Activated CD4-positive, alpha-beta memory T cell treated with anti-CD3 and anti-CD28 coated beads for 36 hours (primary cell): ENCODE results near the gene C16orf74. TPM values are rescaled to one million over a fixed set of nuclear protein-coding genes. Genes with fewer than 3 reads are reported as not detected.
A peak's percentile ranks its signal among the peaks of the same experiment; 100 is the strongest.

Source experiments
- CTCF ChIA-PET: fragments of 350-600 bp; sonication (Branson Sonifier 250); formaldehyde crosslinking; loops from one replicate; lab custom pipeline; 2021; ENCODE audit warnings: antibody characterized with exemption, inconsistent platforms; lab: Charles Lee
- POLR2A ChIA-PET: fragments of 350-600 bp; sonication (Branson Sonifier 250); formaldehyde crosslinking; loops from one replicate; lab custom pipeline; 2021; ENCODE audit warnings: antibody characterized with exemption; lab: Charles Lee
- DNase-seq: peaks from one replicate; pipeline ENCODE4 v3.0.0-alpha.2; 2020
- H3K27ac Mint-ChIP-seq: one replicate; pipeline ENCODE4 v1.8.0; 2021; ENCODE audit warnings: mixed read lengths
- H3K27me3 Mint-ChIP-seq: one replicate; pipeline ENCODE4 v1.8.0; 2021; ENCODE audit warnings: mixed read lengths
- H3K36me3 Mint-ChIP-seq: one replicate; pipeline ENCODE4 v1.8.0; 2021; ENCODE audit warnings: mixed read lengths
- H3K4me1 Mint-ChIP-seq: one replicate; pipeline ENCODE4 v1.8.0; 2021; ENCODE audit warnings: low read depth, mixed read lengths
- H3K4me3 Mint-ChIP-seq: one replicate; pipeline ENCODE4 v1.8.0; 2021; ENCODE audit warnings: mild to moderate bottlenecking, mixed read lengths
- H3K9me3 Mint-ChIP-seq: one replicate; pipeline ENCODE4 v1.8.0; 2021; ENCODE audit warnings: mixed read lengths
- intact Hi-C: fragments of 100-400 bp; cut with micrococcal nuclease; formaldehyde crosslinking; loops from one replicate; pipeline ENCODE4 v1.15.1; 2023
- total RNA-seq, 2 experiments: library from RNA; stranded (reverse); gene quantifications; one replicate each; pipeline ENCODE4 v1.2.3, GENCODE V29; 2021

C16orf74 gene
- total RNA-seq, 2 experiments from 2014 or later: not detected

DNA sequence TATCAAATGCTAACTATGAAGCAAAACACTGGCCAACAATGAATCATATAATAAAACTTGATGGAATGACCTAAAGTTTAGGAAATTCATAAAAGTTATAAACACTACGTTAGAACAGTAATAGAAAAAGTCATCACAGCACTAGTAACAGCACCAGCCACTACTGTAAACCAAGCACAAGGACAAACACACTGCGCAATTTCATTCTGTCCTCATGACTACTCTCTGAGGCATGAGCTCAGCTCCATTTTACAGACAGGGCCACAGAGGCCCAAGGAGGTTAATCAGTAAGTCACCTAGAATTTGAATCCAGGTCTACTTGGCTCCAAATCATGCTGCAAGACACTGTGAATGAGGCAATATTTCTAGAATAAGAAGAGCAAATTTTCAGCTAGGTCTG, 35.0 kb upstream of the C16orf74 start:
- ChIA-PET POLR2A (no interaction called here), CTCF (no interaction called here)
- Mint-ChIP-seq H3K27ac (no peak overlapping the region), H3K9me3 (no peaks in the 10 kb centered on the region), H3K36me3 (peaks cover 24% of the 10 kb centered on the region), H3K4me3 (no peak overlapping the region), H3K27me3 (no peaks in the 10 kb centered on the region), H3K4me1 (peaks cover 8% of the 10 kb centered on the region)
- intact Hi-C loops: no loop called here
- DNase-seq: no peak

DNA sequence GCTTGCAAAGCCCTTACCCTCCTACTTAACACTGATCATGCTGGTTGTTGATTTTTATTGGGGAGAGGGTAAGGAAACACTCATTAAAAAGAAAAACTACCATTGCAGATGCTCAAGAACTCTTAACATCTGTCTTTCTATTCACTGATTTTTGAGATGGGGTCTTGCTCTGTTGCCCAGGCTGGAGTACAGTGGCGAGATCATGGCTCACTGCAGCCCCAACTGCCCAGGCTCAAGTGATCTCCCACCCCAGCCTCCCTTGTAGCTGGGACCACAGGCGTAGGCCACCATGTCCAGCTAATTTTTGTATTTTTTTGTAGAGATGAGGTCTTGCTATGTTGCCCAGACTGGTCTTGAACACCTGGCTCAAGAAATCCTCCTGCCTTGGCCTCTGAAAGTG, 33.9 kb upstream of the C16orf74 start:
- intact Hi-C loops: no loop called here
- CTCF ChIA-PET: no interaction called here

DNA sequence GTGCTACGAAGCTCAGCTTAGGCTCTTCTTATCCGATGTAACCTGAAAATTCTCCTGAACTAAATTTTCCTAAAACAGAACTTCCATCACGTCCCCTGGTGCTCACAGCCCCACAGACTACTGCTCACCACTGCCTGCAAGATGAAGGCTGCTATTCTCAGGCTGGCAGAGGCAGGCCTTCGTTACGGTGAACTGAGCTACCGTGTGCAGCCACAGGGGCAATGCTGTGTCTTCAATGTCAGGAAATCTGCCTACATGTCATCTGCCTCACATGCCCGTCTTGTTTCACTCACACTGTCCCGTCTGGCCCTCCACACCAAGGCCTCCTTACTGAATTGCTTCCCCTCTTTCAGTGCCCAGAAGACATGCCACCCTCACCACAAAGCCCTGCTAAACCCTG, 32.5 kb upstream of the C16orf74 start:
- H3K27me3 Mint-ChIP-seq: no peaks in the 10 kb centered on the region
- H3K36me3 Mint-ChIP-seq: peaks cover 36% of the 10 kb centered on the region
- H3K27ac Mint-ChIP-seq: no peak overlapping the region
- H3K4me3 Mint-ChIP-seq: no peak overlapping the region
- intact Hi-C loops: no loop called here
- POLR2A ChIA-PET: no interaction called here
- peaks cover 3% of the 10 kb centered on the region for H3K4me1 Mint-ChIP-seq
- no peak for DNase-seq
- H3K9me3 Mint-ChIP-seq: no peaks in the 10 kb centered on the region
- CTCF ChIA-PET: no interaction called here

More for the DNA sequence above, 33.9 kb upstream of the C16orf74 start:
- H3K4me3 Mint-ChIP-seq: no peak overlapping the region
- peaks cover 35% of the 10 kb centered on the region for H3K36me3 Mint-ChIP-seq
- H3K9me3 Mint-ChIP-seq: no peaks in the 10 kb centered on the region
- POLR2A ChIA-PET: no interaction called here
- DNase-seq: no peak
- H3K27me3 Mint-ChIP-seq: no peaks in the 10 kb centered on the region
- H3K27ac Mint-ChIP-seq: no peak overlapping the region
- peaks cover 3% of the 10 kb centered on the region for H3K4me1 Mint-ChIP-seq

DNA sequence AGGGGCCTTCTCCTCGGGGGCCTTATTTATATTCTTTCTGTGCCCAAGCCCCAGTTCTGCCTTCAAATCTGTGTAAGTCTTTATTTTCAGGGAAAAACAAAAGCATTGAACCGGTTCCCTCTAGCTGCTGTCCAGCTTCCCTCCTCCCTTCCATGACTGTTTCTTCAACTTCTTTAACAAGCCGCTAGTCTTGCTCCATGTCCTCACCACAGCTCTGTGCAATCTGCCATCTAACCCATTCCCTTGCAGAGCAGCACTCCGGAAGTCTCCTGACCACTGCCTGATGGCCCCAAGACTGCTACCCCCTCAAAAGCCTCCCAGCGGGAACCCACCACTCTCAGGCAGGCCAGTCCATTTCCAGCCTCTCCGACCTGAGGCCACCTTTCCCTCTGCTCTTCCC, 31.6 kb upstream of the C16orf74 start:
- H3K9me3 Mint-ChIP-seq: no peaks in the 10 kb centered on the region
- intact Hi-C loops: no loop called here
- ChIA-PET CTCF (no interaction called here), POLR2A (no interaction called here)
- no peaks in the 10 kb centered on the region for H3K27me3 Mint-ChIP-seq
- H3K4me3 Mint-ChIP-seq: no peak overlapping the region
- H3K36me3 Mint-ChIP-seq: peaks cover 39% of the 10 kb centered on the region
- DNase-seq: no peak
- H3K27ac Mint-ChIP-seq: no peak overlapping the region
- H3K4me1 Mint-ChIP-seq: peaks cover 3% of the 10 kb centered on the region

DNA sequence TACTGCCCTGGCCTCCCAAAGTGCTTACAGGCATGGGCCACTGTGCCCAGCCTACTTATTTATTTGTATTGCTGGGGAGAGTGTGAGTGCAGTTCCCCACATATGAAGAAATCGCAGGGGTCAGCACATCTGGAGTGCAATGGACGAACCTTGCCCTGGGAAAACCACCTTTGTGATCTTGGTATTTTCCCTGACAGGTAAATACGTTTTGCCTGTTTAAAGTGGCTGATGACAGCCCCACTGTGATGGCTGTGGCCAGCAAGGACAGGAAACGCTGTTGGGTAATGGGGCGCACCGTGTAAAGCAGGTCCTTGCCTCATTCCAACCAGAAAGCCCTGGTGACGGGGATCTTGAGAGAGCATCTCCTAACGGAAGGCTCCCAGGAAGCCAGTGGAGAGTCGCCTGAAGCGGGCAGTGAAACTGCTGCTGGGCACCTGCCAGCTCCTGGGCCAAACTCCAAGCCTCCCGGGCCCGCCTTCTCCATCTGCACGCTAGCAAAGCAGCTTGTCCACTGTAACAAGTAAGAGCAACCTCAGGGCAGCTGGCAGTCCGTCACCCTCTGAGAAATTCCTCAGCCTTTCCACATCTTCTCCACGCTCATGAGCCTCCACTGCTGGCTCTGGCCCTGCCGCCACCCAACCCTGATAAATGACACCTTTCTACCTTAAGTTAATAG, 30.9 kb upstream of the C16orf74 start:
- POLR2A ChIA-PET: no interaction called here
- CTCF ChIA-PET: no interaction called here

DNA sequence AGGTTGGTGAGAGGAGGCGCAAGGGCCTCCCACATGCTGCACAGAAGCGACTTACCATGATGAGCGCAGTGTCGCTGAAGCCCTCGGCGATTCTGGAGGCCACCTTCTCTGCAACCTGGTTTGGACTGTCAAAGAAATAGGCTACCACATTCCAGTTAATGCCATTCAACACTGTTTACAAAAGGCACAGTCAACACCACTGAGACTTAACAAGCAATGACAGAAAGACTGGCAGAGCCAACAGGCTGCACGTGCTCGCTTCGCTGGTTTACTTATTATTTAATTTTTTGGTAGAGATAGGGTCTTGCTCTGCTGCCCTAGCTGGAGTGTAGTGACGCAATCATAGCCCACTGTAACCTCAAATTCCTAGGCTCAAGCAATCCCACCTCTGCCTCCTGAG, 30.3 kb upstream of the C16orf74 start:
- Mint-ChIP-seq H3K4me1 (peaks cover 3% of the 10 kb centered on the region), H3K4me3 (no peak overlapping the region), H3K27ac (no peak overlapping the region), H3K36me3 (peaks cover 40% of the 10 kb centered on the region), H3K27me3 (no peaks in the 10 kb centered on the region), H3K9me3 (no peaks in the 10 kb centered on the region)
- ChIA-PET CTCF (no interaction called here), POLR2A (no interaction called here)
- intact Hi-C loops: no loop called here
- no peak for DNase-seq

More for the DNA sequence above, 30.9 kb upstream of the C16orf74 start:
- peaks cover 37% of the 10 kb centered on the region for H3K36me3 Mint-ChIP-seq
- H3K27me3 Mint-ChIP-seq: no peaks in the 10 kb centered on the region
- no peak for DNase-seq
- intact Hi-C loops: no loop called here
- peaks cover 3% of the 10 kb centered on the region for H3K4me1 Mint-ChIP-seq
- no peak overlapping the region for H3K4me3 Mint-ChIP-seq
- no peaks in the 10 kb centered on the region for H3K9me3 Mint-ChIP-seq
- H3K27ac Mint-ChIP-seq: no peak overlapping the region

DNA sequence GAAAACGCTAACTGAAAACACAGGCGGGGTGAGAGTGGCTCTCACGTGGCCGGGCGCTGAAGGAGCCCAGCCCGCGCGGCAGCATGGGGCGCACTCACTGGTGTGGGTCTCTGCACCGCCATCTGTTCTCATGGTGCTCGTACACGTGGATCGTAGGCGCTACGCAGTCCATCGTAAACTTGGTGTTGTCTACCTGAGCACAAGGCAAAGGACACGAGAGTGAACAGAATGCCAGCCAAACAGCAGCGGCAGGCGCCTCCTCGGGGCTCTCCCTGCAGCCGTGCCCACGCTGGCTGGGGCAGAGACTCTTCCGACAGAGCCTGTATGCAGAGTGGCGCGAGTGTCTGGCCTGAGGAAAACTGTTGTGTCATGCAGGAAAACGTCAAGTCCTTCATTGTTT, 29.4 kb upstream of the C16orf74 start:
- Mint-ChIP-seq H3K36me3 (peaks cover 35% of the 10 kb centered on the region), H3K27me3 (no peaks in the 10 kb centered on the region), H3K4me1 (peaks cover 3% of the 10 kb centered on the region), H3K9me3 (no peaks in the 10 kb centered on the region), H3K4me3 (no peak overlapping the region), H3K27ac (no peak overlapping the region)
- no peak for DNase-seq
- ChIA-PET CTCF (no interaction called here), POLR2A (no interaction called here)
- intact Hi-C loops: no loop called here

DNA sequence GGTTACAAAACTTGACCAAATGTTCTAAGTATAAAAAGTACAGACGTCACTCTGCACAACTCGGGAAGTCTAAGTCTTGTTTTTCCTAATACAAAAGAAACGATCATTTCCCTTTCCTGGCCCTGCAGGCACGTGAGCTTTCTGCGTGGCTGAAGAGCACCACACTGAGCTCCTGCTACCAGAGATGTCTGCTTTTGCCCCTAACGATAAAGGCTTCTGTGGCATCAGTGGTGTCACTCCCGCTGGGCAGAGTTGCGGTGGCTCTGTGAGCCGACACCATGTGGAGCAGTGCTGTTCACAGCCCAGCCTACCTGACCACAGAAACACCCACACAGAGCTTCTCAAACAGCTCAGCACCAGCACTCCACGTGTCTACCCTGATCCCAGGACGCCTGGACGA, 28.0 kb upstream of the C16orf74 start:
- no peaks in the 10 kb centered on the region for H3K9me3 Mint-ChIP-seq
- ChIA-PET CTCF (interaction anchor here (0.8 kb wide), 1 partner anchor 163 kb away, joined by 3 read pairs; no protein-coding TSS in a partner anchor), POLR2A (no interaction called here)
- H3K36me3 Mint-ChIP-seq: peaks cover 35% of the 10 kb centered on the region
- no peak overlapping the region for H3K27ac Mint-ChIP-seq
- no peak overlapping the region for H3K4me3 Mint-ChIP-seq
- DNase-seq: peak; percentile 61
- intact Hi-C loops: no loop called here
- no peaks in the 10 kb centered on the region for H3K27me3 Mint-ChIP-seq
- H3K4me1 Mint-ChIP-seq: peaks cover 3% of the 10 kb centered on the region

DNA sequence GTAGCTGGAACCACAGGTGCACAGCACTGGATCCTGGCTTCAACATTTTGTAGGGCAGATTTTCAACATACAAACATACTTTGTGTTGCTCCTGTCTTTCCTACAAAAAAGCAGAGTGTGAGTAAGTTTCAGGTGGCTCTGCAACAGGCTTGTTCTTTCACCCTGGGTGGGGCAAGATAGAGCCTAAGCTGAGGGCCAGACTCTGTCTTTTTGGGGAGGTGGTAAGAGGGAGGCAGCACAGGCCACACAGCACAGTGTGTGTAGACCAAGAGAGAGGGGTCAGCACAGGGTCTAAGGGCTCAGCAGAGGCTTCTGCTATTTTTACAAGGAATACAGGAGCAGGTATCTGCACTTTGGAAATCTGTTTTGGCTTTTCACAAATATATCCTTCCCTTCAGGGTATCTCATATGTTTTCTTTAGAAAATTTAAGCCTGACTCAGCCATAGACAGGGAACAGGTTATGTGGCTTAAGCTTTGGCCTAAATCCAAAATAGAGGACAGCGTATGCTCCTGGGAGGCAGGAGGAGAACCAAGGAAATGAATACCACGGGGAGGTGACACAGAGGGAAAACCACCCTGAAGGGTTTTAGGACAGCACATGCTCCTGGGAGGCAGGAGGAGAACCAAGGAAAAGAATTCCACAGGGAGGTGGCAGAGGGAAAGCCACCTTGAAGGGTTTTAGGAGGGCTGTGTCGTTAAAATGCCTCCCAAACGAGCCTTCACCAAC, 26.9 kb upstream of the C16orf74 start:
- POLR2A ChIA-PET: no interaction called here
- Mint-ChIP-seq H3K27ac (no peak overlapping the region), H3K9me3 (no peaks in the 10 kb centered on the region), H3K4me1 (peaks cover 3% of the 10 kb centered on the region), H3K27me3 (no peaks in the 10 kb centered on the region), H3K36me3 (peaks cover 33% of the 10 kb centered on the region), H3K4me3 (no peak overlapping the region)
- CTCF ChIA-PET: interaction anchor here (1.2 kb wide), 1 partner anchor 44 kb away, joined by 3 read pairs; no protein-coding TSS in a partner anchor
- intact Hi-C loops: no loop called here
- DNase-seq: no peak

DNA sequence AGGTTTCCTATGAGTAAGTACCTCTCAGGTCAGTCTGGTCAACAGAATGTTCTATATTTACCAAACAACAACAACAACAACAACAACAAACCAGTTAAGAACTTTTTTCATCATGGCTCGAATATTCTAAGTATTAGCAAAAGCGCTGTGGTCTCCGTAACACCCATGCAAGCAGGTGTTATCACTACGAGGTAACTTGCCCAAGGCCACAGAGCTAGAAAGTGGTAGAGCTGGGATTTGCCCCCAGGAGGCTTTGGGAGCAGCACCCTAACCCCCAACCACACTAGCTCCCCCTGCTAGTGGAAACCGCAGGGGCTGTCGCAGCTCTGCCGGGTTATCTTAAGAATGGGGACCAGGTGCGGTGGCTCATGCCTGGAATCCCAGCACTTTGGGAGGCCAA, 23.9 kb upstream of the C16orf74 start:
- Mint-ChIP-seq H3K27me3 (no peaks in the 10 kb centered on the region), H3K36me3 (peaks cover 22% of the 10 kb centered on the region), H3K9me3 (no peaks in the 10 kb centered on the region), H3K4me1 (peaks cover 3% of the 10 kb centered on the region), H3K4me3 (no peak overlapping the region), H3K27ac (no peak overlapping the region)
- CTCF ChIA-PET: no interaction called here
- POLR2A ChIA-PET: no interaction called here
- no peak for DNase-seq
- intact Hi-C loops: no loop called here

DNA sequence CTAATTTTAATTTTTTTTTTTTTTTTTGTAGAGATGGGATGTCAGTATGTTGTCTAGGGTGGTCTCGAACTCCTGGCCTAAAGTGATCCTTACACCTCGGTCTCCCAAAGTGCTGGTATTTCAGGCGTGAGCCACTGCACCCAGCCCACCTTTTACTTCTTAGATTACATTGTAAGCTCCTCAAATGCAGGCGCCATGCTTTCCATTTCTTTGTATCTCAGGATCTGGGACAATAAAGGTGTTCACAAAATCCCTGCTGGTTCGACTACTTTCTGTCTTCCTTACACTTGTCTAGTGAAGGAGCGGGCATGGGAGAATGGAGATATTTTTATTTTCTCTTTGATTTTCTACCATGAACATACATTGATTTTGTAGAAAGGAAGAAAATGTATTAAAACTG, 23.2 kb upstream of the C16orf74 start:
- CTCF ChIA-PET: no interaction called here
- H3K36me3 Mint-ChIP-seq: peaks cover 17% of the 10 kb centered on the region
- peaks cover 3% of the 10 kb centered on the region for H3K4me1 Mint-ChIP-seq
- no peak for DNase-seq
- intact Hi-C loops: no loop called here
- H3K27me3 Mint-ChIP-seq: no peaks in the 10 kb centered on the region
- H3K4me3 Mint-ChIP-seq: no peak overlapping the region
- POLR2A ChIA-PET: no interaction called here
- no peak overlapping the region for H3K27ac Mint-ChIP-seq
- no peaks in the 10 kb centered on the region for H3K9me3 Mint-ChIP-seq

DNA sequence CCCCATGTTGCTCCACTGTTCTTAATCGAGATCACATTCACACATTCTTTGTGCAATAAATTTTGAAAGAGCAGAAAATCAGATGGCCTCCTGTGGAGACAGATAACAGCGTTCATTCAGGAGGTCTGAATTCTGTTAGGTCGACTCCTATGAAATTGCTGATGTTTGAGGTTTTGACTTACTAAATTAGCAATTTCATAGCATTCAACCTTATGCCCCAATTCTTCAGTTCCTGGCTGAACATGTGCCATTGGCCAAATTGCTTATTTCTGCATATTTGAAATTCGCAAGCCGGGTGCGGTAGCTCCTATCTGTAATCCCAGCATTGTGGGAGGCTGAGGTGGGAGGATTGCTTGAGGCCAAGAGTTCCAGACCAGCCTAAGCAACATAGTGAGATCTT, 22.1 kb upstream of the C16orf74 start:
- no peak overlapping the region for H3K4me3 Mint-ChIP-seq
- no peaks in the 10 kb centered on the region for H3K9me3 Mint-ChIP-seq
- DNase-seq: no peak
- no peaks in the 10 kb centered on the region for H3K4me1 Mint-ChIP-seq
- intact Hi-C loops: no loop called here
- ChIA-PET POLR2A (no interaction called here), CTCF (no interaction called here)
- peaks cover 10% of the 10 kb centered on the region for H3K36me3 Mint-ChIP-seq
- H3K27me3 Mint-ChIP-seq: no peaks in the 10 kb centered on the region
- no peak overlapping the region for H3K27ac Mint-ChIP-seq

DNA sequence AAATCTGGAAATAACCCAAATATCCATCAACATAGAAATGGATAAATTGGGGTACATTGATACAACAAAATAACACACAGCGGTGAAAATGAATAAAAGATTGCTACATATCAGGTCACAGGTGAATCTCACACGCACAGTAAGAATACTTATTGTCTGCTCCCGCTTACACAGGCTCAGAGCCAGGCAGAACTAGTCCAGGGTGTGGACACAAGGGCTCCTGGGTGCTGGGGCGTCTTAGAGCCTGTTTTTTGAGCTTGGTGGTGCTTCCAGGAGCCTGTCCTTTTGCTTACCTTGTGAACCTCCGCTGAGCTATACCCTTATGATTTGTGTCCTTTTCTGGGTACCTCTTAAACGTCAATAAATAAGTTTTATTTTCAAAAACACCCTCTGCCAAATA, 19.8 kb upstream of the C16orf74 start:
- Mint-ChIP-seq H3K27ac (no peak overlapping the region), H3K9me3 (no peaks in the 10 kb centered on the region), H3K36me3 (peaks cover 3% of the 10 kb centered on the region), H3K27me3 (no peaks in the 10 kb centered on the region), H3K4me3 (no peak overlapping the region), H3K4me1 (no peaks in the 10 kb centered on the region)
- intact Hi-C loops: no loop called here
- ChIA-PET CTCF (interaction anchor here (0.7 kb wide), 1 partner anchor 11 kb away, joined by 3 read pairs; no protein-coding TSS in a partner anchor), POLR2A (no interaction called here)
- DNase-seq: no peak
